Osteocyte (in vitro differentiated cells): ENCODE data around the gene SMIM36. TPM values are rescaled to one million over a fixed set of nuclear protein-coding genes. Genes with fewer than 3 reads are reported as not detected.
"Not testable (repeated sequence)": the region's sequence is repeated elsewhere in the genome, so short reads cannot be mapped to it uniquely, and the experiment has no call there.

Experiments
- DNase-seq: peaks from one replicate; pipeline ENCODE4 v3.0.0; 2021; ENCODE audit warnings: mixed read lengths; ENCODE audit not compliant: unreplicated experiment; ENCODE audit errors: extremely low spot score
- H3K27ac Mint-ChIP-seq: one replicate; pipeline ENCODE4 v1.8.0; 2021; ENCODE audit warnings: mild to moderate bottlenecking, mixed read lengths; ENCODE audit not compliant: unreplicated experiment
- H3K27me3 Mint-ChIP-seq: one replicate; pipeline ENCODE4 v1.8.0; 2021; ENCODE audit warnings: mixed read lengths; ENCODE audit not compliant: unreplicated experiment
- H3K36me3 Mint-ChIP-seq: one replicate; pipeline ENCODE4 v1.8.0; 2021; ENCODE audit warnings: mixed read lengths; ENCODE audit not compliant: unreplicated experiment
- H3K4me1 Mint-ChIP-seq: one replicate; pipeline ENCODE4 v1.8.0; 2021; ENCODE audit warnings: mixed read lengths; ENCODE audit not compliant: unreplicated experiment
- H3K4me3 Mint-ChIP-seq: one replicate; pipeline ENCODE4 v1.8.0; 2021; ENCODE audit warnings: mild to moderate bottlenecking, moderate library complexity, mixed read lengths; ENCODE audit not compliant: unreplicated experiment
- H3K9me3 Mint-ChIP-seq: one replicate; pipeline ENCODE4 v1.8.0; 2021; ENCODE audit warnings: mixed read lengths; ENCODE audit not compliant: unreplicated experiment
- total RNA-seq: library from RNA; stranded (reverse); gene quantifications from 2 replicates; pipeline ENCODE4 v1.2.1, GENCODE V29; 2021
- TF ChIP-seq, protein P1 (sequence below): fragments of 200-600 bp; sonication (generic); IDR thresholded peaks from 2 replicates; pipeline ENCODE4 v1.5.0; 2021; ENCODE audit warnings: antibody characterized with exemption, mild to moderate bottlenecking, moderate library complexity

The SMIM36 gene
- total RNA-seq, 1 donor from 2014 or later: not detected

DNA sequence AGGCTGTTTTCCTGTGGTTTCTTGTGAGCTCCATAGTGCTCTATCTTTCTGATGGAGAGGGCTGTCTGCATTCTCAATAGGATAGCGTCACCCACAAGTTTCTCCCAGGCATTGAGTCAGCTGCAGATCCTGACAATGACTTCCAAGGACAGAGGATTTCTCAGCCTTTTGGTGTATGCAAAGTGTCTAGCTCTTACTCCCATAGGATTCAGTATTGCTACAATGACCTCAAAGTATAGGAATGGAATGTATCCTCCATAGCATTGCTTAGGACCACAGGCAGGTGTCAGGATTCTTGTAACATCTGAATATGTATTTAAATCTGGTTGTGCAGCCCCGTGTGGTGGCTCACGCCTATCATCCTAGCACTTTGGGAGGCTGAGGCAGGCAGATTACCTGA lies 32.3 kb downstream of the SMIM36 start:
- DNase-seq: no peak
- Mint-ChIP-seq H3K36me3 (no peaks in the 10 kb centered on the region), H3K9me3 (no peaks in the 10 kb centered on the region), H3K27me3 (peaks cover 3% of the 10 kb centered on the region), H3K4me1 (no peaks in the 10 kb centered on the region), H3K27ac (no peak overlapping the region), H3K4me3 (no peak overlapping the region)
- TF ChIP-seq, protein P1, sequence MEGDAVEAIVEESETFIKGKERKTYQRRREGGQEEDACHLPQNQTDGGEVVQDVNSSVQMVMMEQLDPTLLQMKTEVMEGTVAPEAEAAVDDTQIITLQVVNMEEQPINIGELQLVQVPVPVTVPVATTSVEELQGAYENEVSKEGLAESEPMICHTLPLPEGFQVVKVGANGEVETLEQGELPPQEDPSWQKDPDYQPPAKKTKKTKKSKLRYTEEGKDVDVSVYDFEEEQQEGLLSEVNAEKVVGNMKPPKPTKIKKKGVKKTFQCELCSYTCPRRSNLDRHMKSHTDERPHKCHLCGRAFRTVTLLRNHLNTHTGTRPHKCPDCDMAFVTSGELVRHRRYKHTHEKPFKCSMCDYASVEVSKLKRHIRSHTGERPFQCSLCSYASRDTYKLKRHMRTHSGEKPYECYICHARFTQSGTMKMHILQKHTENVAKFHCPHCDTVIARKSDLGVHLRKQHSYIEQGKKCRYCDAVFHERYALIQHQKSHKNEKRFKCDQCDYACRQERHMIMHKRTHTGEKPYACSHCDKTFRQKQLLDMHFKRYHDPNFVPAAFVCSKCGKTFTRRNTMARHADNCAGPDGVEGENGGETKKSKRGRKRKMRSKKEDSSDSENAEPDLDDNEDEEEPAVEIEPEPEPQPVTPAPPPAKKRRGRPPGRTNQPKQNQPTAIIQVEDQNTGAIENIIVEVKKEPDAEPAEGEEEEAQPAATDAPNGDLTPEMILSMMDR: no peak

DNA sequence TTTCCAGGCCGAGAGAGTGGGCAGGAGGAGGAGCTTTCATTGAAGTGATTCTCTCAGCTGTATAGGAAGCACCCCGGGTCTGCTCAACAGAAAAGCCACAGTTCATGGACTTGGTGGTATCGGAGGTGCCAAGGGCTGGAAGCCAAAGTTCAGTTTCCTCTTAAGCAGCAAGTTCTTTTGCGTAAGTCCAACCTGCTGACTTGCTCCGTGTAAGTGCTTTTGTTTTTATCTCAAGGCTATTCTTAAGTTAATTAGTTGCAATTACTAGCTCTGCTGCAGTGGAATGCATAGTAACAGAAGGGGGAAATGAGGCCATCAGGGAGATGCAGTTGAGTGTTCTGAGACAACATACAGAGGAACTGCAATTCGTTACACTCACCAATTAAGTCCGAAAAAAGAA lies 44.6 kb downstream of the SMIM36 start:
- TF ChIP-seq, protein P1: no peak
- Mint-ChIP-seq H3K4me1 (no peaks in the 10 kb centered on the region), H3K36me3 (no peaks in the 10 kb centered on the region), H3K9me3 (peaks cover 9% of the 10 kb centered on the region), H3K27ac (no peak overlapping the region), H3K27me3 (no peaks in the 10 kb centered on the region), H3K4me3 (no peak overlapping the region)
- DNase-seq: no peak

DNA sequence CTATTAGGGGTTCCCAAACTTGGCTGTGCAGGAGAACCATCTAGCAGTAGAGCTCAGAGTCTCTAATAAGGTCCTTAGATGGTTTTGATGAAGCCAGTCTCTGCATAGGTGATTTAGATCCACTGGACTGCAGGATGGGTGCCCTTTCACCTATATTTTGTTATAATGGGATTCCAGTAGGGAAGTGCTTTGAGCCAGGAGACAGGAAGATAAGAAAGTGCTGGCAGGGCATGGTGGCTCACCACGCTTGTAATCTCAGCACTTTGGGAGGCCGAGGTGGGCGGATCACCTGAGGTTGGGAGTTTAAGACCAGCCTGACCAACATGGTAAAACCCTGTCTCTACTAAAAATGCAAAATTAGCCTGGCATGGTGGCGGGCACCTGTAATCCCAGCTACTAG lies 45.5 kb downstream of the SMIM36 start:
- H3K36me3 Mint-ChIP-seq, H3K27ac Mint-ChIP-seq, DNase-seq, H3K4me1 Mint-ChIP-seq, H3K27me3 Mint-ChIP-seq, H3K4me3 Mint-ChIP-seq, H3K9me3 Mint-ChIP-seq: not testable (repeated sequence)

DNA sequence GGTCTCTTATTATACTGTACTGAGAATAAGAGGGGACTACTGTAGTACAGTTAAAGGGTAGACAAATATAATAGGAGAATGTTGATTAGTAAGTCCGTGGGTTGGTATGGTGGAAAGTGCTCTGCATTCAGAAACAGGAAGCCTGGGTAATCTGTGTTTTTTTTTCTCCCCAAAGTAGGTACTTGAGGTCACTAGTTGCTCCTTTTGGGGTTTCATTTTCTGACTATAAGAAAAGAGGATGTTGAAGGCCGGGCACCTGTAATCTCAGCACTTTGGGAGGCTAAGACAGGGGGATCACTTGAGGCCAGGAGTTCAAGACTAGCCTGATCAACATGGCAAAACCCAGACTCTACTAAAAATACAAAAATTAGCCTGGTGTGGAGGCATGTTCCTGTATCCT lies 47.7 kb downstream of the SMIM36 start:
- peaks cover under 1% of the 10 kb centered on the region for H3K9me3 Mint-ChIP-seq
- H3K4me1 Mint-ChIP-seq: no peaks in the 10 kb centered on the region
- H3K27ac Mint-ChIP-seq: no peak overlapping the region
- TF ChIP-seq, protein P1: no peak
- DNase-seq: no peak
- H3K36me3 Mint-ChIP-seq: no peaks in the 10 kb centered on the region
- no peak overlapping the region for H3K4me3 Mint-ChIP-seq
- no peaks in the 10 kb centered on the region for H3K27me3 Mint-ChIP-seq

DNA sequence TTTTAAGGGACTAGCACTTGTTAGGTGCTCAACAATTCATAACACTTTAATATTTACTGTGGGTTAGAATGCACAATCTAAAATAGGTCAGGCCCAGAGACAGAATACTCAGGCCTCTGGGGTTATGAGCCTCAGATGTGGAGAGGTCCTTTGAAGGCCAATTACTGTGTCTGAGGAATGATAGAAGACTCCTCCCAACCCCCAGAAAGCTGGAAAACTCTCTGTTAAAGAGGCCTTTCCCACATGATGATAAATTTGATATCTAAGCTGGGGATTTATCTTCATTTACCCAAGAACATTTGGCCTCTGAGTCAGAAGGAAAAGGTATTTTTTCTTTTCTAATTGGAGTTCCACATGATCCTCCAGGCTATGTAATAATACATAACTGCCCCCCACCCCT lies 48.5 kb downstream of the SMIM36 start:
- Mint-ChIP-seq H3K9me3 (no peaks in the 10 kb centered on the region), H3K27me3 (no peaks in the 10 kb centered on the region), H3K4me3 (no peak overlapping the region), H3K27ac (no peak overlapping the region), H3K4me1 (no peaks in the 10 kb centered on the region), H3K36me3 (no peaks in the 10 kb centered on the region)
- no peak for DNase-seq
- TF ChIP-seq, protein P1: no peak

DNA sequence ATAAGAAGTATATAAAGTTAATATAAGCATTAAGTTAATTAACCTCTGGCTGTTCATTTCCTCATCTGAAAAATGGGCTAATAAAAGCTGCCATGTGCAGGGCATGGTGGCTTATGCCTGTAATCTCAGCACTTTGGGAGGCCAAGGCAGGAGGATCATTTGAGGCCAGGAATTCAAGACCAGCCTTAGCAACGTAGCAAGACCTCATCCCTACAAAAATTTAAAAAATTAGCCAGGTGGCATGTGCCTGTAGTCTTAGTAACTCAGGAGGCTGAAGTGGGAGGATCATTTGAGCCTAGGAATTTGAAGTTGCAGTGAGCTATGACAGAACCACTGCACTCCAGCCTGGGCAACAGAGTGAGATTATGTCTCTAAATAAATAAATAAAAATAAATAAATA lies 49.0 kb downstream of the SMIM36 start:
- TF ChIP-seq, protein P1: no peak
- Mint-ChIP-seq H3K4me1 (no peaks in the 10 kb centered on the region), H3K27me3 (no peaks in the 10 kb centered on the region), H3K9me3 (no peaks in the 10 kb centered on the region), H3K27ac (no peak overlapping the region), H3K4me3 (no peak overlapping the region), H3K36me3 (no peaks in the 10 kb centered on the region)
- DNase-seq: no peak
